ENCODE measurements around the gene NRDC. TPM values are rescaled to one million over a fixed set of nuclear protein-coding genes. Genes with fewer than 3 reads are reported as not detected.

The NRDC gene
- total and polyA plus RNA-seq, 9 of the 15 experiments (the other 6 are each of a cell fraction or from before 2014, with no cell fraction given), result 102 to 371 (median 201) TPM

- TF ChIP-seq SNAPC5 (CRISPR knock-in tag; IDR thresholded peaks at IDR 0.05) (no peak), RHOXF2B (CRISPR knock-in tag; conservative IDR thresholded peaks at IDR 0.05) (no peak), TCF3 (CRISPR knock-in tag; IDR thresholded peaks at IDR 0.05) (no peak), ZNF280A (IDR thresholded peaks at IDR 0.05; ENCODE audit: low read depth, partially characterized antibody) (no peak), GATAD2A (IDR thresholded peaks at IDR 0.05) (no peak), HNRNPL (IDR thresholded peaks at IDR 0.05; ENCODE audit: low read depth, low read length) (no peak), RBM39 (optimal IDR thresholded peaks at IDR 0.05; ENCODE audit: low read depth, low read length) (no peak), EP400 (IDR thresholded peaks at IDR 0.05) (peak; percentile 44; the same call in 1 of the 2 replicates), JUN (IDR thresholded peaks at IDR 0.05; ENCODE audit: borderline replicate concordance, low read depth, low read length) (peak; percentile 90), JUN (CRISPR knock-in tag; IDR thresholded peaks at IDR 0.05; ENCODE audit: borderline replicate concordance) (no peak), AFF4 (CRISPR knock-in tag; IDR thresholded peaks at IDR 0.05) (no peak), CUX1 (CRISPR knock-in tag; IDR thresholded peaks at IDR 0.05) (no peak), POLR2G (IDR thresholded peaks at IDR 0.05; ENCODE audit: low read depth, low read length) (no peak), HBP1 (CRISPR knock-in tag; IDR thresholded peaks at IDR 0.05) (no peak), CREB5 (CRISPR knock-in tag; IDR thresholded peaks at IDR 0.05) (no peak)
Observed at GRCh38 chr1:51750218-51750617, 128.3 kb downstream of the NRDC start (continued).
